Fibroblast of pulmonary artery (primary cell): ENCODE data around the gene NTRK2.

ENCODE experiments used
- DNase-seq: peaks from one replicate; pipeline ENCODE4 v3.0.0-alpha.2; 2010; ENCODE audit warnings: low read depth
- H3K4me3 ChIP-seq: replicated peaks from 2 replicates; pipeline ENCODE4 v1.5.1; 2011; ENCODE audit warnings: low read depth, mild to moderate bottlenecking, control low read depth, low read length, moderate library complexity
- TF ChIP-seq, protein P1 (sequence below): IDR thresholded peaks from 2 replicates; pipeline ENCODE4 v1.5.1; 2011; ENCODE audit warnings: mild to moderate bottlenecking, control low read depth, low read length, inconsistent platforms; ENCODE audit errors: missing control alignments

The NTRK2 gene

DNA sequence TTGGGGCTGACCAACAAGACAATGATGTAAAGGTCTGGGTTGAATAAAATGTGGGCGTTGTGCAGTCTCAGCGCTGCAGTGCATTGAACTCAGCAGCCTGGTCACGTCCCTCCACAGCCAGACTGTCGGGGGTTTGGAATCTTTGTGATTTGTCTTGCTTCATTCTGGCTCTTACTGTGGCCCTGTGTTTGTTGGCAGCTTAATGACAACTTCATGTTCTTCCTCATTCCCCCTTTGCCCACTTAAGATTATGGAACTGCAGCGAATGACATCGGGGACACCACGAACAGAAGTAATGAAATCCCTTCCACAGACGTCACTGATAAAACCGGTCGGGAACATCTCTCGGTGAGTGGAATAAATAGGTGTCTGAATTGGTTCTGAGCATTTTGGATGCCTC, 75.2 kb downstream of the NTRK2 start:
- DNase-seq: no peak
- H3K4me3 ChIP-seq: no peak overlapping the region
- TF ChIP-seq, protein P1, sequence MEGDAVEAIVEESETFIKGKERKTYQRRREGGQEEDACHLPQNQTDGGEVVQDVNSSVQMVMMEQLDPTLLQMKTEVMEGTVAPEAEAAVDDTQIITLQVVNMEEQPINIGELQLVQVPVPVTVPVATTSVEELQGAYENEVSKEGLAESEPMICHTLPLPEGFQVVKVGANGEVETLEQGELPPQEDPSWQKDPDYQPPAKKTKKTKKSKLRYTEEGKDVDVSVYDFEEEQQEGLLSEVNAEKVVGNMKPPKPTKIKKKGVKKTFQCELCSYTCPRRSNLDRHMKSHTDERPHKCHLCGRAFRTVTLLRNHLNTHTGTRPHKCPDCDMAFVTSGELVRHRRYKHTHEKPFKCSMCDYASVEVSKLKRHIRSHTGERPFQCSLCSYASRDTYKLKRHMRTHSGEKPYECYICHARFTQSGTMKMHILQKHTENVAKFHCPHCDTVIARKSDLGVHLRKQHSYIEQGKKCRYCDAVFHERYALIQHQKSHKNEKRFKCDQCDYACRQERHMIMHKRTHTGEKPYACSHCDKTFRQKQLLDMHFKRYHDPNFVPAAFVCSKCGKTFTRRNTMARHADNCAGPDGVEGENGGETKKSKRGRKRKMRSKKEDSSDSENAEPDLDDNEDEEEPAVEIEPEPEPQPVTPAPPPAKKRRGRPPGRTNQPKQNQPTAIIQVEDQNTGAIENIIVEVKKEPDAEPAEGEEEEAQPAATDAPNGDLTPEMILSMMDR: no peak

DNA sequence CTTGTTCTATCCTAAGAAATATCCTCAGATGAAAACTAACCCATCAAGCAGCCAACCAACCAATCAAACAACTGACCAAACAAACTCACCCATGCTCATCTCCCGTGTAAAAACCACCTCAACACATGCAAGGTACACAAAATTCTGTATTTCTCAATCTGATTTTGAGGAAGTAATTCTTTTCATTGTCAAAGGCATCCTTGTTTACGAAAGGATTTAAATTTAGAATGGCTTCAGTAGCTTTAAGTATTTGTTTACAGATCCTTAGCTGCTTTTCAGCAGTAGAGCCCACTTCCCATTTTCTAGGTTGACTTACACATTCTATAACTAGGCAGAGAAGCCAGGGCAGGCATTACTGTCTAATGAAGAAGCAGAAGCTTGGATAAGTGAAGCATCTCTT, 78.6 kb downstream of the NTRK2 start:
- TF ChIP-seq, protein P1: no peak
- DNase-seq: no peak
- H3K4me3 ChIP-seq: no peak overlapping the region

GRCh38 chr9:84750152-84750865, 80.8 kb downstream of the NTRK2 start:
- TF ChIP-seq, protein P1: no peak
- DNase-seq: no peak

DNA sequence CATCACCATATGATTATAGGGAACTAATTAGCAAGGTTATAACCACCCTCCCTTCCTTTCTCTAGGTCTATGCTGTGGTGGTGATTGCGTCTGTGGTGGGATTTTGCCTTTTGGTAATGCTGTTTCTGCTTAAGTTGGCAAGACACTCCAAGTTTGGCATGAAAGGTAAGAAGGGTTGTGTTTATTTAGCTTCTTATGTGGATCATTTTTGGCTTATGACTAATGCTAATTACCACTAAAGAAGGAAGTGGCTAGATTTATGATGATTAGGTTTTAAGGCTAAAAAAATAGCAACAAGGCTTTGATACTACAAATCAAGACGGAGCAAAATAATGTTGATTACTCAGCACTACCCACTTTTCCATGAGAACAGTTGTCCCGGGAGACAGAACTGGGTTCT, 82.4 kb downstream of the NTRK2 start:
- no peak overlapping the region for H3K4me3 ChIP-seq
- DNase-seq: no peak
- TF ChIP-seq, protein P1: no peak

More at GRCh38 chr9:84750152-84750865, 80.8 kb downstream of the NTRK2 start:
- H3K4me3 ChIP-seq: no peak overlapping the region

- TF ChIP-seq, protein P1: no peak
- DNase-seq: no peak
- no peak overlapping the region for H3K4me3 ChIP-seq
Observed at GRCh38 chr9:84754461-84754860, 84.9 kb downstream of the NTRK2 start.

- TF ChIP-seq, protein P1: no peak
- no peak for DNase-seq
- H3K4me3 ChIP-seq: no peak overlapping the region
Observed at GRCh38 chr9:84754881-84755280, 85.4 kb downstream of the NTRK2 start.

GRCh38 chr9:84755380-84755779, 85.9 kb downstream of the NTRK2 start:
- no peak overlapping the region for H3K4me3 ChIP-seq
- TF ChIP-seq, protein P1: no peak
- DNase-seq: no peak
